Measurements from ENCODE around the gene AOC3.
"Not testable (repeated sequence)": the region's sequence is repeated elsewhere in the genome, so short reads cannot be mapped to it uniquely, and the experiment has no call there.

AOC3 gene

GRCh38 chr17:42867694-42868261 lies 16.8 kb downstream of the AOC3 start:
- DNase-seq = not testable (repeated sequence)

DNA sequence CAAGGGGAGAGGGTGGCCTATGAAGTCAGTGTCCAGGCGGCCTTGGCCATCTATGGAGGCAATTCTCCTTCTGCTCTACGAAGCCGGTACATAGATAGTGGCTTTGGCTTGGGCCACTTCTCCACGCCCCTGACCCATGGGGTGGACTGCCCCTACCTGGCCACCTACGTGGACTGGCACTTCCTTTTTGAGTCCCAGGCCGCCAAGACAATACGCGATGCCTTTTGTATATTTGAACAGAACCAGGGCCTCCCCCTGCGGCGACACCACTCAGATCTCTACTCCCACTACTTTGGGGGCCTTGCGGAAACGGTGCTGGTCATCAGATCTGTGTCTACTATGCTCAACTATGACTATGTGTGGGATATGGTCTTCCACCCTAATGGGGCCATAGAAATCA lies 17.3 kb downstream of the AOC3 start:
- no peak for DNase-seq

DNA sequence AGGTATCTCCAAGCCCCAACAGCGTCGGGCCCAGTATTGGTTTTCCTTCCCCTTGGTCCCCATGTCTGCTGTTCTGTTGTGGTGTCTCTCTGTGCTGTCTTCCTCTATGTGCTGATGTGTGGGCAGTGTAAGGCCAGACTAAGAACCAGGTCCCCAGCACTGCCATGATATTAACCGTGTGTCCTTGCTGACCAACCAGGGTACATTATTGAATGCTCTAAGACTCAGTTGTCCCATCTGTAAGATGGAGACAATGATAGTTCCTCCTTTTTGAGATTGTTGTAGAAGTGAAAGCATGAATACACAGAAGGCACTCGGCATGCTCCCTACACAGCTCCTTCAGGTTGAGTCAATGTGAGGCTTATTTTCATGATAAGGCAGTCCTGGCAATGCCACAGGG lies 20.6 kb downstream of the AOC3 start:
- no peak for DNase-seq

DNA sequence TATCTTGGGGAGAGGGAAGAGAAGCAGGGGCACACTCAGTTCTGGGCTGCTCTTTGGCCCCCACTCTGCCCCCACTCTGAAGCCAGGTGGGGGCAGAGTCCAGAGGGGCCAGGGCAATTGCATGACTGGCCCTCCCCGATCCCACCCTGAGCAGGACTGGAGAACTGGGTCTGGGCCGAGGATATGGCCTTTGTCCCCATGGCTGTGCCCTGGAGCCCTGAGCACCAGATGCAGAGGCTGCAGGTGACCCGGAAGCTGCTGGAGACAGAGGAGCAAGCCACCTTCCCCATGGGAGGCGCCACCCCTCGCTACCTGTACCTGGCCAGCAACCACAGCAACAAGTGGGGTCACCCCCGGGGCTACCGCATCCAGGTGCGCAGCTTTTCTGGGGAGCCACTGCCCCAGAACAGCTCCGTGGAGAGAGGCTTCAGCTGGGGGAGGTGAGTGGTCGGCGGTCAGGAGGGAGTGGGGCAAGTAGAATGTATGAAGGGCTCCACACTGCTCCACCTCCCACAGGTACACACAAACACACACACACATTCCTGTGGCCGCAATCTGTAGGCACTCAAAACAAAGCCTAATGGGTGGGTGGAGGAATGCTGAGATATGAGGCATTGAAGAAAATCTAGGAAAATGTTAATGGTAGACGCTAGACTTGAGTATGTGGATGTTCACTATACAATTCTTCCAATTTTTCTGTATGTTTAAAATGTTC lies 21.4 kb downstream of the AOC3 start:
- DNase-seq = no peak

GRCh38 chr17:42873315-42873714 lies 22.3 kb downstream of the AOC3 start:
- DNase-seq = no peak

GRCh38 chr17:42873932-42874695 lies 23.1 kb downstream of the AOC3 start:
- DNase-seq = not testable (repeated sequence)

GRCh38 chr17:42877037-42877436 lies 26.0 kb downstream of the AOC3 start:
- DNase-seq = no peak

GRCh38 chr17:42878123-42878880 lies 27.3 kb downstream of the AOC3 start:
- DNase-seq = no peak

DNA sequence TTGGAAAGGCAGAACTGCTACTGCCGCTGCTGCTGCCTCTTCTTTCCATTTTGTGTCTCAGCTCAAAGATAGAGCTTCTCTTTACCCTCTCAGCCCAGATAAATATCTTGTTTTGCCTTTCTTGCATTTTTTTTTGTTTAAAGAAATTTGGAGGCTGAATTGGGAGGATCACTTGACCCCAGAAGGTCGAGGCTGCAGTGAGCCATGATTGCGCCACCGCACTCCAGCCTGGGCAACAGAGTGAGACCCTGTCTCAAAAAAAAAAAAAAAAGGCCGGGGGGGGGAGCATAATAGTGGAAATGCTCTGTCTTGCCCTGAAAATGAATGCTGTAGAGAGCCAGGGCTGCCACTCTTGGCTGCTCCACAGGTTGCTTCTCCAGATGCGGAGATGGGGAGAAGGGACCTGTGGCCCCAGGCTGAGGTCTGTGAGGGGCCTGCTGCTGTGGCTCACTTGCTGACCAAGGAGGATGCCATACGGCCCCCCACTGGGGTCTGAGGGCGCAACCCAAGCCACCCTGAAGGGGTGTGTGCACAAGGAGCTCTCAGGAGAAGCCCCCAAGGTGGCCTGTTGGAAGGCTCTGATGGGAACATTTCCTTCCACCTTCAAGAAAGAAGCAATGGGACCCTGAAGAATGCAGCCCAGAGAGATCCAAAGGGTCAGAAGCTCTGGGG lies 28.1 kb downstream of the AOC3 start:
- no peak for DNase-seq

GRCh38 chr17:42879596-42879985 lies 28.6 kb downstream of the AOC3 start:
- no peak for DNase-seq

GRCh38 chr17:42880776-42881310 lies 29.8 kb downstream of the AOC3 start:
- no peak for DNase-seq

DNA sequence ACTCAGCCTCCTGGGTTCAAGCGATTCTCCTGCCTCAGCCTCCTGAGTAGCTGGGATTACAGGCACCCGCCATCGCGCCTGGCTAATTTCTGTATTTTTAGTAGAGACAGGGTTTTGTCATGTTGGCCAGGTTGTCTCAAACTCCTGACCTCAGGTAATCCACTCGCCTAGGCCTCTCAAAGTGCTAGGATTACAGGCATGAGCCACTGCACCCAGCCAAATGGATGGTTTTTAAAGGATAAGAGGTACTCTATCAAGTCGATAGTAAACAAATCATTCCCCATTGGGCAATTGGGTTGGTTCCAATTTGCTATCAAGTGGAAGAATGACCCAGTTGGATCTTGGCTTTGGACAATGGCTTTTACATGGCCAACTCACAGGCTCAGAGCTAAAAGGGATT lies 30.7 kb downstream of the AOC3 start:
- not testable (repeated sequence) for DNase-seq

GRCh38 chr17:42882166-42882565 lies 31.2 kb downstream of the AOC3 start:
- no peak for DNase-seq

- DNase-seq = no peak
Observed at GRCh38 chr17:42883802-42884558, 33.0 kb downstream of the AOC3 start.

GRCh38 chr17:42885806-42886205 lies 34.8 kb downstream of the AOC3 start:
- DNase-seq = not testable (repeated sequence)

- no peak for DNase-seq
Observed at GRCh38 chr17:42886283-42887176, 35.5 kb downstream of the AOC3 start.

GRCh38 chr17:42889809-42890208 lies 38.8 kb downstream of the AOC3 start:
- no peak for DNase-seq

GRCh38 chr17:42891539-42892152 lies 40.6 kb downstream of the AOC3 start:
- no peak for DNase-seq

- no peak for DNase-seq
Observed at GRCh38 chr17:42893359-42893758, 42.4 kb downstream of the AOC3 start.
